ENCODE measurements around the gene HK3. TPM values are rescaled to one million over a fixed set of nuclear protein-coding genes. Genes with fewer than 3 reads are reported as not detected.

HK3 gene
- total RNA-seq, 1 donor from 2014 or later: 0.60 TPM

- DNase-seq (ENCODE audit: low spot score in 2 of 2, unreplicated experiment in 2 of 2): no peak
- TF ChIP-seq, protein P1, sequence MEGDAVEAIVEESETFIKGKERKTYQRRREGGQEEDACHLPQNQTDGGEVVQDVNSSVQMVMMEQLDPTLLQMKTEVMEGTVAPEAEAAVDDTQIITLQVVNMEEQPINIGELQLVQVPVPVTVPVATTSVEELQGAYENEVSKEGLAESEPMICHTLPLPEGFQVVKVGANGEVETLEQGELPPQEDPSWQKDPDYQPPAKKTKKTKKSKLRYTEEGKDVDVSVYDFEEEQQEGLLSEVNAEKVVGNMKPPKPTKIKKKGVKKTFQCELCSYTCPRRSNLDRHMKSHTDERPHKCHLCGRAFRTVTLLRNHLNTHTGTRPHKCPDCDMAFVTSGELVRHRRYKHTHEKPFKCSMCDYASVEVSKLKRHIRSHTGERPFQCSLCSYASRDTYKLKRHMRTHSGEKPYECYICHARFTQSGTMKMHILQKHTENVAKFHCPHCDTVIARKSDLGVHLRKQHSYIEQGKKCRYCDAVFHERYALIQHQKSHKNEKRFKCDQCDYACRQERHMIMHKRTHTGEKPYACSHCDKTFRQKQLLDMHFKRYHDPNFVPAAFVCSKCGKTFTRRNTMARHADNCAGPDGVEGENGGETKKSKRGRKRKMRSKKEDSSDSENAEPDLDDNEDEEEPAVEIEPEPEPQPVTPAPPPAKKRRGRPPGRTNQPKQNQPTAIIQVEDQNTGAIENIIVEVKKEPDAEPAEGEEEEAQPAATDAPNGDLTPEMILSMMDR (IDR thresholded peaks at IDR 0.05; ENCODE audit: unreplicated experiment): no peak
- H3K27ac Mint-ChIP-seq: no peak overlapping the region
- H3K4me1 Mint-ChIP-seq: peaks cover 7% of the 10 kb centered on the region
- H3K9me3 Mint-ChIP-seq: no peaks in the 10 kb centered on the region
- peaks cover 53% of the 10 kb centered on the region for H3K27me3 Mint-ChIP-seq (ENCODE audit: low read depth)
- no peaks in the 10 kb centered on the region for H3K36me3 Mint-ChIP-seq
- no peak overlapping the region for H3K4me3 Mint-ChIP-seq
Measured at GRCh38 chr5:176868126-176868525, 31.0 kb downstream of the HK3 start.

GRCh38 chr5:176866707-176867310, 32.3 kb downstream of the HK3 start:
- Mint-ChIP-seq H3K36me3 (no peaks in the 10 kb centered on the region), H3K9me3 (no peaks in the 10 kb centered on the region), H3K27ac (no peak overlapping the region), H3K27me3 (ENCODE audit: low read depth) (peaks cover 56% of the 10 kb centered on the region), H3K4me1 (peaks cover 11% of the 10 kb centered on the region), H3K4me3 (no peak overlapping the region)
- DNase-seq (ENCODE audit: low spot score in 2 of 2, unreplicated experiment in 2 of 2): no peak
- TF ChIP-seq, protein P1 (IDR thresholded peaks at IDR 0.05; ENCODE audit: unreplicated experiment): no peak

DNA sequence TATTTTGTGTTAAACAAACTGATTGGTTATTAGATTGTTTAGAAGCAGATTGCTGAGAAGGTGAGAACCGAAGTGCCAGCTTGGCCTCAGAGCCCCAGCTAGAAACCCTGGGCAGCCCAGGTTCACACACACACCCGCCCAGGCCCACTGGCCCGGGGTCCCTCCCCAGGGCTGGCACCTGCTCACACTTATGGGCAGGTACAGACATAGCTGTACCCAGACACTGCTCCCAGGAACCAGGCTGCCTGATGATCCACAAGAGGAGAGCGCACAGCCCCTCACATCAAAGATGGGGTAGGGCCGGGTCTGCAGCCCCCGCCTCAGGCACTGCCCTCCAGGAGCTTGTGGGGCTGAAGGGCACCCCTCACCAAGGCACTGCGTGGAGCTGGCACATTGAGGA, 33.2 kb downstream of the HK3 start:
- Mint-ChIP-seq H3K36me3 (no peaks in the 10 kb centered on the region), H3K27ac (no peak overlapping the region), H3K27me3 (ENCODE audit: low read depth) (peaks cover 60% of the 10 kb centered on the region), H3K4me1 (peaks cover 11% of the 10 kb centered on the region), H3K9me3 (no peaks in the 10 kb centered on the region), H3K4me3 (no peak overlapping the region)
- no peak for DNase-seq (ENCODE audit: low spot score in 2 of 2, unreplicated experiment in 2 of 2)
- TF ChIP-seq, protein P1 (IDR thresholded peaks at IDR 0.05; ENCODE audit: unreplicated experiment): no peak

DNA sequence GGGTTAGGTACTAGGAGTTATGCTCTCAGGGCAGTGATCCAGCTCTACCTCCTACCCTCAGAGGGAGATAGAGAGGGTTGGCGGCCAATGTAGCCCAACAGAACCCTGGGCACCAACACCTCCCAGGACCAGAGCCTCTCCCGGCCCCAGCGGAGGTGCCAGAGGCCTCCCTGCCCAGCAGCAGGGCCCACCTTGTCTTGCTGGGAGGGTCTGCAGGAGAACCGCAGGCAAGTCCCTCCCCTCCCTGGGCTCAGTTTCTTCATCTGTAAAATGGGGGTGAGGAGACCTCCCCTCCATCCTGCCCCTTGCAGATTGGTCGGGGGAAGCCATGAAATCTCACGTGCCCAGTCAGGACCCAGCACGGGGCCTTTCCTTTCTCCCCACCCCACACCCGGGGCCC, 34.4 kb downstream of the HK3 start:
- no peak overlapping the region for H3K4me3 Mint-ChIP-seq
- TF ChIP-seq, protein P1 (IDR thresholded peaks at IDR 0.05; ENCODE audit: unreplicated experiment): no peak

GRCh38 chr5:176863765-176864098, 35.4 kb downstream of the HK3 start:
- TF ChIP-seq, protein P1 (IDR thresholded peaks at IDR 0.05; ENCODE audit: unreplicated experiment): no peak
- Mint-ChIP-seq H3K36me3 (no peaks in the 10 kb centered on the region), H3K4me3 (no peak overlapping the region), H3K27me3 (ENCODE audit: low read depth) (peaks cover 57% of the 10 kb centered on the region), H3K9me3 (no peaks in the 10 kb centered on the region), H3K27ac (no peak overlapping the region), H3K4me1 (peaks cover 11% of the 10 kb centered on the region)
- DNase-seq (ENCODE audit: low spot score in 2 of 2, unreplicated experiment in 2 of 2): no peak

More for the DNA sequence above, 34.4 kb downstream of the HK3 start:
- Mint-ChIP-seq H3K27ac (no peak overlapping the region), H3K36me3 (no peaks in the 10 kb centered on the region), H3K27me3 (ENCODE audit: low read depth) (peaks cover 59% of the 10 kb centered on the region), H3K4me1 (peaks cover 11% of the 10 kb centered on the region), H3K9me3 (no peaks in the 10 kb centered on the region)
- no peak for DNase-seq (ENCODE audit: low spot score in 2 of 2, unreplicated experiment in 2 of 2)

Measured in mesothelial cell of epicardium (in vitro differentiated cells).